GM19025 (cell line): ENCODE results near the gene OBSCN.

Experiments used
- ATAC-seq: cut with Tn5 transposase; IDR thresholded peaks from one replicate; pipeline ENCODE4 v1.9.1; 2021; ENCODE audit warnings: mild to moderate bottlenecking, low read depth, moderate library complexity; ENCODE audit not compliant: unreplicated experiment

The OBSCN gene

GRCh38 chr1:228284148-228284495, 76.3 kb downstream of the OBSCN start:
- no peak for ATAC-seq

DNA sequence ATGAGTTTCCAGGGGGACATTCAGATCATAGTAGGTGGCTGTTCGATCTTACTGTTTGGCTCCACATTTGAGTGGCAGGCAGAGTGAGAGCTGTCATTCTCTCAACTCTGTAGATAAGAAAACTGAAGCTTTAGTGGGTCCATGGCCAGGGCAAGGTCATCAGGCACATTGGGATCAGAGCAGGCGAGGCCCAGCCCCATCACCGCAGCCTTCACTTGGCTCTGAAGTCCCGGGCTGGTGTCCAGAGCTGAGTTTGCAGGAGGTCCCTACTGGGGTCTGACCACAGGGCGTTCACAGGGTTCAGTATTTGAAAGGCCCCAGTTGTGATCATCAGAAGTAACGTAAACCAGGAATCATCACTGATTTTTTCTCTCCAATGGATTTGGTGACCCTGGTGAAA, 76.7 kb downstream of the OBSCN start:
- no peak for ATAC-seq

DNA sequence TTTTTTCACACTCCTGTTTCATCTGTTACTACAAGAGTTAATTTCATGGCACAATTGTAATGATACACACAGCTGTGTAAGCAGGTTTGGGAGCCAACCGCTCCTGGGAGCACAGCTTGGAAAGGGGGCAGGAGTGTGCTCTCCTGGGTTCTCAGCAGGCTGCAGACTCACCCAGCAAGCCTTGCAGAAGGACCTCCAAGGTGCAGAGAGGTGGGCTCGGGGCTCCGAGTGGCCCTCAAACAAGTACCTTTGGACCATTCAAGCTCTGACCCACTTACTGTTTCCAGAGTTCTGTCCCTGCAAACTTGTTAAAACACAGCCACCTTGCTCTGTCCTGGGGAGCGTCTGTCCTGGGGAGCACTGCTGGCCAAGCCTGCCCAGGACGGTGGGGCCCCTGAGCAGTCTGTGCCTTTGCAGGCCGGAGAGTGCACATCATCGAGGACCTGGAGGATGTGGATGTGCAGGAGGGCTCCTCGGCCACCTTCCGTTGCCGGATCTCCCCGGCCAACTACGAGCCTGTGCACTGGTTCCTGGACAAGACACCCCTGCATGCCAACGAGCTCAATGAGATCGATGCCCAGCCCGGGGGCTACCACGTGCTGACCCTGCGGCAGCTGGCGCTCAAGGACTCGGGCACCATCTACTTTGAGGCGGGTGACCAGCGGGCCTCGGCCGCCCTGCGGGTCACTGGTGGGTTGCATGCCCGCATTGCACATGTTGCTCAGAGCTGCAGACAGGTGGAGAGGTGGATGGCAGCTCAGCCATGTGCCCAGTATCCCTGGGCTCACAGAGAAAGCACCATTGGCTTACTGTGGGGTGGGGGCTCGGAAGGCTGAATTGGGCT, 78.0 kb downstream of the OBSCN start:
- ATAC-seq, result no peak

DNA sequence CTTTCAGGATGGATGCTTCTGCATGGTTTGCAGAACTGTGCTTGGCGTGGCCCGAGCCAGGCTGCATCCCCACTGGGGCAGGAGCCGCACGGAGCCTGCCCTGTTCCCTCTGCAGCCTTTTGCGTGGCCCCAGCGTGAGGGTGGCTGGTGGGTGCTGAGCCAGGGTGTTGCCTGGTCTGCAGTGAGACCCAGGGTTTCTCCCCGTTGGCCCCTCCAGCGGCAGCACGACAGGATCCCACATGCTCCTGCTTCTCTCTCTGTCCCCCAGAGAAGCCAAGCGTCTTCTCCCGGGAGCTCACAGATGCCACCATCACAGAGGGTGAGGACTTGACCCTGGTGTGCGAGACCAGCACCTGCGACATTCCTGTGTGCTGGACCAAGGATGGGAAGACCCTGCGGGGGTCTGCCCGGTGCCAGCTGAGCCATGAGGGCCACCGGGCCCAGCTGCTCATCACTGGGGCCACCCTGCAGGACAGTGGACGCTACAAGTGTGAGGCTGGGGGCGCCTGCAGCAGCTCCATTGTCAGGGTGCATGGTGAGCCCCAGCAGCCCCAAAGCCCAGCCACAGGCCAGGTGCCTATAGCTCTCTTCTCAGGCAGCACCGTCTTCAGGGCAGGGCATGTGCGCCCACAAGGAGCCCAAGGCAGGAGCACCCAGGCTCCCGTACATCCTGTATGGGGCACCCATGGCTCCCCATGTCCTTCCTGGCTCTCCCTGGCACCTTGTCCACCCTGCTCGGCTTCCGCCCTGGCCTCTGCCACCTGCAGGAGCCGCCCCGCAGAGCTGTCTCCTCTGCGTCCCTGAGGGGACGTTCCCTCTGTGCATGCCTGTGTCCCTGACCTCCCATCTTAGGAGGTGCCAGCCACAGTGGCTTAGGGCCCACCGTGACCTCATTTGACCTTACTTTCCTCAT, 78.9 kb downstream of the OBSCN start:
- no peak for ATAC-seq

DNA sequence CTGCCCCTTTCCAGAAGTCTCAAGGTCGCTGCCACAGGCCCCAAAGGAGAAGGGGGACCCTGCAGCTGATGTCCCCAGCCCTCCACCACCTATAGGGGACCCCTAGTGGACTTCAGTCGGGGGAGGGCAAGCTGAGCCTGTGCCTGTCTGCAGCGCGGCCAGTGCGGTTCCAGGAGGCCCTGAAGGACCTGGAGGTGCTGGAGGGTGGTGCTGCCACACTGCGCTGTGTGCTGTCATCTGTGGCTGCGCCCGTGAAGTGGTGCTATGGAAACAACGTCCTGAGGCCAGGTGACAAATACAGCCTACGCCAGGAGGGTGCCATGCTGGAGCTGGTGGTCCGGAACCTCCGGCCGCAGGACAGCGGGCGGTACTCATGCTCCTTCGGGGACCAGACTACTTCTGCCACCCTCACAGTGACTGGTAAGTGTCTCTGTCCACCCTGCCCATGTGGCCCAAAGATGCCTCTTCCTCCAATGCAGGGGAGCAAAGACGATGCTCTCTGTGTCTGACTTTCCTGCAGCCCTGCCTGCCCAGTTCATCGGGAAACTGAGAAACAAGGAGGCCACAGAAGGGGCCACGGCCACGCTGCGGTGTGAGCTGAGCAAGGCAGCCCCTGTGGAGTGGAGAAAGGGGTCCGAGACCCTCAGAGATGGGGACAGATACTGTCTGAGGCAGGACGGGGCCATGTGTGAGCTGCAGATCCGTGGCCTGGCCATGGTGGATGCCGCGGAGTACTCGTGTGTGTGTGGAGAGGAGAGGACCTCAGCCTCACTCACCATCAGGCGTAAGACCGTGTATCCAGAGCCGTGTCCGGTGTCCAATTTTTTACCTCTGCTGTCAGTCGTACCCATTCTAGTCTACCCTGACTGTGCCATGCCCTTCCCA, 79.9 kb downstream of the OBSCN start:
- no peak for ATAC-seq

- ATAC-seq, result no peak
Observed at GRCh38 chr1:228288536-228289238, 80.8 kb downstream of the OBSCN start.

- ATAC-seq, result no peak
Observed at GRCh38 chr1:228289239-228289849, 81.5 kb downstream of the OBSCN start.

GRCh38 chr1:228289996-228290881, 82.4 kb downstream of the OBSCN start:
- no peak for ATAC-seq

- ATAC-seq, result no peak
Observed at GRCh38 chr1:228291906-228292608, 84.2 kb downstream of the OBSCN start.

- ATAC-seq, result no peak
Observed at GRCh38 chr1:228292609-228292911, 84.7 kb downstream of the OBSCN start.

- no peak for ATAC-seq
Observed at GRCh38 chr1:228293393-228293792, 85.5 kb downstream of the OBSCN start.

GRCh38 chr1:228293816-228294500, 86.1 kb downstream of the OBSCN start:
- no peak for ATAC-seq

- ATAC-seq, result no peak
Observed at GRCh38 chr1:228294717-228295116, 86.9 kb downstream of the OBSCN start.

GRCh38 chr1:228295201-228295600, 87.4 kb downstream of the OBSCN start:
- no peak for ATAC-seq

DNA sequence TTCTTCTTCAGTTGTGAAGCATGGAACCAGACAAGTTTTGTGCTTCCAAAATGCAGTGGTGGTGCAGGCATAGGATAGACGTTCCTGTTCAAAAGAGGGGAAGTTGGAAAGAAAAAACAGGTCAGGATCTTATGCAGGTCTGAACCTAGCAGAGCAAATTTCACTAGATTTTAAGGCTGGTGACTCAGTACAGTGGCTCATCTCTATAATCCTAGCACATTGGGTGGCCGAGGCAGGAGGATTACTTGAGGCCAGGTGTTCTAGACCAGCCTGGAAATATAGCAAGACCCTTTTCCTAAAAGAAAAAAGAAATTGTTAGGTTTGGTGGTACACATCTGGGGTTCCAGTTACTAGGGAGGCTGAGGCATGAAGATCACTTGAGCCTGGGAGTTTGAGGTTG, 88.1 kb downstream of the OBSCN start:
- ATAC-seq, result no peak

DNA sequence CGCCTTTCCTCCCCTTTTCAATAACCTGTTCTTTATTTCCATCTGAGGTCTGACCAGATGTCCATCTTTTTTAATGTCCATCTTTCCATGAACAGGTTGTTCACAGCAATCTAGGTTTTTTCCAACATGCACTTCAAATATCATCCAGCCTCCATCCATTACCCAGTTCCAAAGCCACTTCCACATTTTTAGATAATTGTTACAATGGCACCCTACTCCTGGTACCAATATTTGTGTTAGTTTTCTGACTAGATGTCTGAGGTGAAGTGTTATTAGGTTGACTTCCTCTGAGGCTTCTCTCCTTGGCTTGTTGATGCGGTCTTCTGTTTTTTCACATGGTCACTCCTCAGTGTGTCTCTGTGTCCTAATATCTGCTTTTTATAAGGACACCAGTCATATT, 89.4 kb downstream of the OBSCN start:
- ATAC-seq, result no peak

DNA sequence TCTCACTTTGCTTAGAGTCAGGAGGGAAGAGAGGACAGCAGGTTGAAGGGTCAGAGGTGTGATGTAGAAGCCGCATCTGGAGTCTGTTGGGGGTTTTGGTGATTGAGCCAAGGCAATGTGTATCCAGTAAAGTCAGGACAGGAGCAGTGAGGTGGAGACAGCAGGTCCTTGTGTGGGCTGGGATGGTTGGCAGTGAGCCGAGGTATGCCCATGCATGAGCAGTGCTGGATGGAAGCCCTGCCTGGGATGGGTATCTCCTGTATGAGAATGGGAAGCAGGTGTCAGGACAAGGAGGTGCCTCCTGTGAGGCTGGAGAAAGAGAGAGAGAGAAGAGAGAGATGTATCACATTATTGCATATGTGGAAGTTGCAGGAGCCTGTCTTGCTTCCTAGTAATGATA, 90.0 kb downstream of the OBSCN start:
- ATAC-seq, result no peak

- ATAC-seq, result no peak
Observed at GRCh38 chr1:228298471-228298870, 90.6 kb downstream of the OBSCN start.
